ENCODE data around the gene SOCS2.
"Not testable (repeated sequence)": the region's sequence is repeated elsewhere in the genome, so short reads cannot be mapped to it uniquely, and the experiment has no call there.

Gene SOCS2

DNA sequence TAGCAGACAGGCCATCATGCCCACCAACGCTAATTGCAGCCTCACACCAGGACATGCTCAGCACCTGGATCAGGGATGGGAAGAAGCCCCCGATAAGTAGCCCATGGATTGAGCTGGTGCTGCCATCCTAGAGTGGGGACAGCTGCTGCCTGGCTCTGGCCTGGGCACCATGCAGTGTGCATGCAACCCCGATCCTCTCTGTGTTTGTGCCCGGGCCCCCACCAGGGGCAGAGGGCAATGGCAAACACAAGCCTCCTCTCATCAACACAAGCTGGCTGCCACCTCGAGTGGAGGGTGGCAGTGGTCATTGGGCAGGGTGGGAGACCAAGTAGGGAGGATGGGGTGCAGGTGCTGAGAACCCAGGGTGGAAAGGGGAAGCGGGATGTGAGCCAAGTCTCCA lies 23.3 kb upstream of the SOCS2 start:
- H3K27ac Mint-ChIP-seq: no peak overlapping the region
- ATAC-seq (replicated peaks): no peak
- no peaks in the 10 kb centered on the region for H3K36me3 Mint-ChIP-seq (ENCODE audit: insufficient read depth)
- H3K27me3 Mint-ChIP-seq: no peaks in the 10 kb centered on the region
- no peaks in the 10 kb centered on the region for H3K9me3 Mint-ChIP-seq
- no peak overlapping the region for H3K4me3 Mint-ChIP-seq
- DNase-seq: no peak
- no peaks in the 10 kb centered on the region for H3K4me1 Mint-ChIP-seq (ENCODE audit: low read depth in 2 of 2)

DNA sequence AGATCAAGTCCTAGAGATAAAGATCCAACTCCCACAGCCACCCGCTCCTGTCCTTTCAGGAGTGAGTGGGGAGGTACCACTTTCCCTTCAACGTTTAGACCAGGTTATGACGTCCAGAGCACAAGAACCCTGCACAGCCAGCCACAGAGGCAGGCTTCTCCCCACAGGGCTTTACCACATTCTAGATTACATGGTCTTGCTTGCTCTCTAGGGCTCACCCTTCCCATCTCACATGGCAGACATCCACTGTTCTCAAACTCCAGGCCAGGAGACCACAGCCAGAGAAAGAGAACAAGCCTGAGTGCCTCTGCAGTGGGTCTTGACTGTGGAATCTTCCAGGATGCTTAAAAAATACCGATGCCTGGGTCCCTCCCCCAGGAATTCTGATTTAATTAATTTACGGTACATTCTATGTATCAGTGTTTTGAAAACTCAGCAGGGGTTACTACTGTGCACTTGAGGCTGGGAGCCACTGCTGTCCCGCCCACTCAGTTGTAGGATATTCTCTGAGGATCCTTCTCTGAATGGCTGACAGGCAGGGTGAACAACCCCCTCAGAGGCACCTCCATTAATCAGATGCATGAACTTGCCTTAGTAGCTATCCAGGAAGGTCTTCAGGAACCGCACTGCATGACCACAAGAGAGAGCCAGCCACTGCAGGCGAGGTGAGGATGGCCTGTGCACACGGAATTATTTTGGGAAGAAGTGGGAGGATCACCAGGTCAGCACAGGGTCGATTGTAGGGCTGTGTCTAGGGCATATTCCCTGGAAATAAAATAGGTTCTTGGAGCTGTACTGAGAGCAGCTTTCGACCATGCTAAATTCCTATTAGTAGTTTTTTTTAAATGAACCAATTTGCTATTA lies 21.5 kb upstream of the SOCS2 start:
- ATAC-seq (replicated peaks): no peak
- H3K27ac Mint-ChIP-seq: peak overlapping the region in 1 of 2 donors; percentile 7

DNA sequence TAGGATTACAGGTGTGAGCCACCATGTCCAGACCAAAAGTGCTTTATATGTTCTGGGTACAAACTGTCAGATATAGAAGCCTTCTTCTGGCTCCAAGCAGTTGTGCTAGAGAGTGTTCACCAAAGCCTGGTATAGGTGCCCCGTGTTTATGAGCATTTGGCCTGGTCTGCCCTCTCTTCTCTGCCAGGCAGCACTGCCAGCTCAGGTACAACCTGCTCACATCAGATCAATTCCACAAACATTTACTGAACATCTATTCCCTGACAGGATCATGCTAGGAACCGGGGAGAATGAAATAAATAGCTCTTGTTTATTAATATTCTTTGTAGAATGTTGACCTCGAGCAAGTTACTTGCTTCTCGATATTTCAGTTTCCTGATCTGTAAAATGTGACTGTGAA lies 20.0 kb upstream of the SOCS2 start:
- DNase-seq (no peak), ATAC-seq (replicated peaks) (no peak)
- H3K4me3 Mint-ChIP-seq: no peak overlapping the region
- no peaks in the 10 kb centered on the region for H3K27me3 Mint-ChIP-seq
- no peaks in the 10 kb centered on the region for H3K36me3 Mint-ChIP-seq (ENCODE audit: insufficient read depth)
- H3K4me1 Mint-ChIP-seq (ENCODE audit: low read depth in 2 of 2): no peaks in the 10 kb centered on the region
- no peaks in the 10 kb centered on the region for H3K9me3 Mint-ChIP-seq
- H3K27ac Mint-ChIP-seq: no peak overlapping the region

More for the DNA sequence above, 21.5 kb upstream of the SOCS2 start:
- H3K4me1 Mint-ChIP-seq (ENCODE audit: low read depth in 2 of 2): no peaks in the 10 kb centered on the region
- H3K4me3 Mint-ChIP-seq: no peak overlapping the region
- no peak for DNase-seq
- no peaks in the 10 kb centered on the region for H3K9me3 Mint-ChIP-seq
- H3K36me3 Mint-ChIP-seq (ENCODE audit: insufficient read depth): no peaks in the 10 kb centered on the region
- H3K27me3 Mint-ChIP-seq: no peaks in the 10 kb centered on the region

DNA sequence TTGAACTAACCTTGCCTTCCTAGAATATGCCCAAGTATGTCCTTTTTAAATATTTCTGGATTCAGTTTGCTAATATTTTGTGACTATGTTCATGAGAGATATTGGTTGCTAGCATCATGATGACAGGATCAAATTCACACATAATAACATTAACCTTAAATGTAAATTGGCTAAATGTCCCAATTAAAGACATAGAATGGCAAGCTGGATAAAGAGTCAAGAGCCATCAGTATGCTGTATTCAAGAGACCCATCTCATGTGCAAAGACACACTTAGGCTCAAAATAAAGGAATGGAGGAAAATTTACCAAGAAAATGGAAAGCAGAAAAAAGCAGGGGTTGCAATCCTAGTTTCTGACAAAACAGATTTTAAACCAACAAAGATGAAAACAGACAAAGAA lies 14.6 kb upstream of the SOCS2 start:
- H3K36me3 Mint-ChIP-seq (ENCODE audit: insufficient read depth); H3K27ac Mint-ChIP-seq; DNase-seq; H3K4me1 Mint-ChIP-seq (ENCODE audit: low read depth in 2 of 2); H3K27me3 Mint-ChIP-seq; ATAC-seq (replicated peaks); H3K4me3 Mint-ChIP-seq: not testable (repeated sequence)
- H3K9me3 Mint-ChIP-seq: peaks cover 10 to 16% of the 10 kb centered on the region in 2 donors

DNA sequence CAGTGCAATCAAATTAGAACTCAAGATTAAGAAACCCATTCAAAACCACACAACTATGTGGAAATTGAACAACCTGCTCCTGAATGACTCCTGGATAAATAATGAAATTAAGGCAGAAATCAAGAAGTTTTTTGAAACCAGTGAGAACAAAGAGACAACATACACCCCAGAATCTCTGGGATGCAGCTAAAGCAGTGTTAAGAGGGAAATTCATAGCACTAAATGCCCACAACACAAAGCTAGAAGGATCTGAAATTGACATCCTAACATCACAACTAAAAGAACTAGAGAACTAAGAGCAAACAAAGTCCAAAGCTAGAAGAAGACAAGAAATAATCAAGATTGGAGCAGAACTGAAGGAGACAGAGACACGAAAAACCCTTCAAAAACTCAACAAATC lies 13.8 kb upstream of the SOCS2 start:
- not testable (repeated sequence) for H3K27me3 Mint-ChIP-seq; H3K27ac Mint-ChIP-seq; H3K4me1 Mint-ChIP-seq (ENCODE audit: low read depth in 2 of 2); DNase-seq; ATAC-seq (replicated peaks); H3K36me3 Mint-ChIP-seq (ENCODE audit: insufficient read depth); H3K4me3 Mint-ChIP-seq
- H3K9me3 Mint-ChIP-seq: peaks cover 10 to 16% of the 10 kb centered on the region in 2 donors

DNA sequence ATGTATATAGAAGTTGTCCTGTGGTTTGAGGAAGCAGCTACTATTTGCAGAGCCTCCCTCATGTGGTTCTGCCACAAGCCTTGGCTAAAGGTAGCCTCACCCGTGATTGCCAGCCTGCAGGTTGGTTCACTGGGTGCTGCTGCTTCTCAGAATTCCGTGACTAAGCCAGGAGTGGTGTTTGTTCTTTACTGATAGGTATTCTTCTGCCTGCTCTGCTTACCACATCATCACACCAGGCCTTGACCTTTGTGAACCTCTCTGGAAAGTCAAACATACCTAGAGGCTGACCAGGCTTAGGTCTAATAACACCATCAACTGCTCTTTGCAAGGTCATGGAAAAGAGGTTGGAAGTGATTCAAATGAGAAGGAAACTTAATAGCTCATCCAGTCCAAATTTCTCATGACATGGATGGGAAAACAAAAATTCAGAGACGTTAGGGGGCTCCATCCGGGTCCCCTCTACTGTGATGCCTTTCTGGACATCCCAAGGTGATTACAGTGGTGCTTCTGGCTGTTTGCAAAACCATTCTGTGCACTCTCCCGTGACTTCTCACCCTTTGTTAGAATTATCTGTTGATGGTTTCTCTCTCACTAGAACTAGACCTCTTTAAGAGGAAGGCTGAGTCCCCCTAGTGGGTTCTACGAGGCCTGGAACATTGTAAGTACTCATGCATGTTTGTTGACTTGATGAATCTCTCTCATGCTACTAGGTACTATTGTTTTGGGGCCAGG lies 8.5 kb upstream of the SOCS2 start:
- H3K9me3 Mint-ChIP-seq: peaks cover under 1 to 2% of the 10 kb centered on the region in 2 donors
- no peak overlapping the region for H3K4me3 Mint-ChIP-seq
- no peaks in the 10 kb centered on the region for H3K36me3 Mint-ChIP-seq (ENCODE audit: insufficient read depth)
- no peak for DNase-seq
- H3K27ac Mint-ChIP-seq: peak overlapping the region in 1 of 2 donors; percentile 12
- peak; percentile 45 for ATAC-seq (replicated peaks)
- peaks cover 4 to 5% of the 10 kb centered on the region in 2 donors for H3K4me1 Mint-ChIP-seq (ENCODE audit: low read depth in 2 of 2)
- H3K27me3 Mint-ChIP-seq: no peaks in the 10 kb centered on the region

DNA sequence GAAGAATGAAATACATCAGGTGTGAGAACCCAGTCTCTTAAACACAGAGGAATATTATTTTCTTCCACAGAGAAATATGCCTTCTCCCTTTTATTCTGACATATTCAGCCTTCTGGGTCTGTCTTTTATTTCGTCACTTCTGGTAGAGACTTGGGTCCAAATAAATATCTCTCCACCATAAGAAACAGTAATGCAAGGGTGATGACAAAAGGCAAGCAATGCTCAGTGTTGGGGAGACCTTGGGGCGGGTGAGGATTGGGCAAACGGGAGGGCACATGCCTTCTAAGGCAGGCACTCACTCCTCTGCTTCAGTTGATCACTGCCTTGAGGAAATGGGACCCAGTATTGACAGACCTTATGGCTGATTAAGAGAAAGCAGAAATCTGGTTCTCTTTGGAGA lies 6.7 kb upstream of the SOCS2 start:
- H3K27me3 Mint-ChIP-seq: no peaks in the 10 kb centered on the region
- no peak overlapping the region for H3K27ac Mint-ChIP-seq
- ATAC-seq (replicated peaks) (no peak), DNase-seq (no peak)
- peaks cover 9% of the 10 kb centered on the region for H3K36me3 Mint-ChIP-seq (ENCODE audit: insufficient read depth)
- peaks cover 4 to 5% of the 10 kb centered on the region in 2 donors for H3K4me1 Mint-ChIP-seq (ENCODE audit: low read depth in 2 of 2)
- no peak overlapping the region for H3K4me3 Mint-ChIP-seq
- no peaks in the 10 kb centered on the region for H3K9me3 Mint-ChIP-seq

DNA sequence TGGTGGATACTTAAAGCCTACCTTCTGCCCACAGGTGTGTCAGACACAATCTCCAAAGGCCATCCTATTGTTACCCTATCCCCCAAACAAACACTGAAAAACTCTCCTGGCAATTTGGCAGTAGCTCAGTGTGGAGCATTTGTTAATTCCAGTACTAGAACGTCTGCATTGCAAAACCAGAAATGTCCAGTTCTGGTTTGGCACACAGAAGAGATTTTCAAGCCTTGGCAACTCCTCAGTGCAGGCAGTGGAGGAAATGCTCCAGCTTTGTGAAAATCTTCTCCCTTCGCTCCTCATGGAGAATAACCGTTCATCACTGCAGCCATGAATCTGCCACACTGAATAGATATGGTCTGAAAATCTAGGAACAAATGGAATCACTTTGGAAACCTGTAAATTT lies 5.3 kb upstream of the SOCS2 start:
- peaks cover 13% of the 10 kb centered on the region for H3K36me3 Mint-ChIP-seq (ENCODE audit: insufficient read depth)
- ATAC-seq (replicated peaks) (no peak), DNase-seq (no peak)
- H3K4me1 Mint-ChIP-seq (ENCODE audit: low read depth in 2 of 2): peaks cover 5 to 6% of the 10 kb centered on the region in 2 donors
- no peak overlapping the region for H3K4me3 Mint-ChIP-seq
- no peak overlapping the region for H3K27ac Mint-ChIP-seq
- no peaks in the 10 kb centered on the region for H3K27me3 Mint-ChIP-seq
- no peaks in the 10 kb centered on the region for H3K9me3 Mint-ChIP-seq

DNA sequence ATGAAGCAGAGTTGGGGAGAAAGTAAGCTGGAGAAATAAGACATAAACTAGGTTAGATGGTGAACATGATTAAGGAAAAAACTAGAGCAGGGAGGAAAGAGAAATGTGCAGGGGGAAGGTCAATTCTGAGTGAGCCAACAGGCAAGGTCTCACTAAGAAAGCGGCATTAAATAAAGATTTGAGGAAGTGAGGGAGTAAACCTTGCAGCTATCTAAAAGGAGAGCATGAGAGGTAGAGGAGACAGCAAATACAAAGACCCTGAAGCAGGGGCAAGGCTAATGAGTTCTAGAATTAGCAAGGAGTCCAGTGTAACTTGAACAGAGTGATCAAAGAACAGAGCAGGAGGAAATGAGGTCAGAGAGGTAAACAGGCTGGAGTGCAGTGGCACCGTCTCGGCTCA lies 4.4 kb upstream of the SOCS2 start:
- peaks cover 17% of the 10 kb centered on the region for H3K36me3 Mint-ChIP-seq (ENCODE audit: insufficient read depth)
- no peaks in the 10 kb centered on the region for H3K27me3 Mint-ChIP-seq
- no peak overlapping the region for H3K27ac Mint-ChIP-seq
- no peaks in the 10 kb centered on the region for H3K9me3 Mint-ChIP-seq
- no peak overlapping the region for H3K4me3 Mint-ChIP-seq
- DNase-seq (no peak), ATAC-seq (replicated peaks) (no peak)
- peaks cover 13 to 15% of the 10 kb centered on the region in 2 donors for H3K4me1 Mint-ChIP-seq (ENCODE audit: low read depth in 2 of 2)

DNA sequence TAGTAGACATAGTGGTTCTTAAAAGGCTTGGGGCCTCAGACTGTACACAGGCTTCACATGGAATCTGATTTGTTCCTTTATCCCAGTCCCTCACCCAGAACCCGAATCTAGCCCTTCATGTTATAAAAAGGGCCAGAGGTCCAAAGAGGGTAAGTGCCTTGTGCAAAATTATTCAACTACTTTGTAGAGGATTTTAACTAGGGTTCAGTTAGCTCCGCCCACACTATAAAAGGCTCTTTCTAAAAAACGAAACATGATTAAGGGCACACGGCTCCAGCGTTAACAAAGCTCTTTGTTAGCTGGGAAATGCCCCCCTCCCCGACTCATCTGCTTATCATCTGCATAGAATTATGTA lies 3.2 kb upstream of the SOCS2 start:
- H3K36me3 Mint-ChIP-seq (ENCODE audit: insufficient read depth): peaks cover 24% of the 10 kb centered on the region
- no peaks in the 10 kb centered on the region for H3K9me3 Mint-ChIP-seq
- H3K27ac Mint-ChIP-seq: peak overlapping the region; percentile 73 to 90
- H3K4me3 Mint-ChIP-seq: peak overlapping the region; percentile 92 to 94
- ATAC-seq (replicated peaks): peak; percentile 9
- H3K27me3 Mint-ChIP-seq: no peaks in the 10 kb centered on the region
- DNase-seq: no peak
- peaks cover 20 to 22% of the 10 kb centered on the region in 2 donors for H3K4me1 Mint-ChIP-seq (ENCODE audit: low read depth in 2 of 2)

DNA sequence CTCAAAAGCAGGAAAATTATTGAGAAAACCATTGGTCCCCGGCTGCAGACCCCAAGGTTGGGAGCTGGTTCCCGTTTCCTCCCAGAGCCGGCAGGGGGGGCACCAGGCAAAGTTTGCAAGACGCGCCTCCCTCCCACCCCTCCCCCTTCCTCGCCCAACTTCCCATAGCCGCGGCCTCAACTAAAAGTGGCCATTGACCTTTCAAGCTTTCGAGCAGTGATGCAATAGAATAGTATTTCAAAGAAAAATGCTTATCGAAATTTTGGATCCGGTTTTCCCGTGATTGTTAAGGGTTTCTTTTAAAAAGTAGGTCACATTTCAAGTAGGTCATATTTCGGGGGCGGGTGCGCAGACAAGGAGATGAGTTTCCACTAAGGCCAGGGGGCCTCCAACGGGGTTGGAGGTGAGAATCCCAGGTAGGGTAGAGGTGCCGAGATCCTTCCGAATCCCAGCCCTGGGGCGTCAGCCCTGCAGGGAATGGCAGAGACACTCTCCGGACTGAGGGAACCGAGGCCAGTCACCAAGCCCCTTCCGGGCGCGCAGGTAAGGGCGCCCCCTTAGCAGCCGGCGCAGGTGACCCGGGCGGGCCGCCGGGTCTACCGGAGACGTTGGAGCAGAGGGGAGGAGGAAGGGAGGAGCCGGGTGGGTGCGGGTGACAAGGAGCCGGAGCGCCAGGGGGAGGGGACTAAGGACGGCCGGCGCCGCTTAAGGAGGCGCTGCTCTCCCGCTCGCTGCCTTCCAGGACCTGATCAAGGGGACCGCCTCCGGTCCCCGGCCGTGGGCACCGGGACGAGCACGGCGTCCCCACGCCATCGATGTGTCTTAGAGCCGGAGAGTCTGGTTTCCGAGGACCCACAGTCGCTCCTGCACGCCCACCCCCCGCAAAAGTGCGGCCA lies 2.6 kb upstream of the SOCS2 start:
- Mint-ChIP-seq H3K9me3 (no peaks in the 10 kb centered on the region), H3K36me3 (ENCODE audit: insufficient read depth) (peaks cover 24% of the 10 kb centered on the region), H3K27me3 (no peaks in the 10 kb centered on the region), H3K4me3 (peak overlapping the region; percentile 92 to 94), H3K27ac (peak overlapping the region; percentile 73 to 90), H3K4me1 (ENCODE audit: low read depth in 2 of 2) (peaks cover 21 to 25% of the 10 kb centered on the region in 2 donors)
- peak; percentile 56 for ATAC-seq (replicated peaks)
- DNase-seq: peak; percentile 54 to 64 (median 60)

DNA sequence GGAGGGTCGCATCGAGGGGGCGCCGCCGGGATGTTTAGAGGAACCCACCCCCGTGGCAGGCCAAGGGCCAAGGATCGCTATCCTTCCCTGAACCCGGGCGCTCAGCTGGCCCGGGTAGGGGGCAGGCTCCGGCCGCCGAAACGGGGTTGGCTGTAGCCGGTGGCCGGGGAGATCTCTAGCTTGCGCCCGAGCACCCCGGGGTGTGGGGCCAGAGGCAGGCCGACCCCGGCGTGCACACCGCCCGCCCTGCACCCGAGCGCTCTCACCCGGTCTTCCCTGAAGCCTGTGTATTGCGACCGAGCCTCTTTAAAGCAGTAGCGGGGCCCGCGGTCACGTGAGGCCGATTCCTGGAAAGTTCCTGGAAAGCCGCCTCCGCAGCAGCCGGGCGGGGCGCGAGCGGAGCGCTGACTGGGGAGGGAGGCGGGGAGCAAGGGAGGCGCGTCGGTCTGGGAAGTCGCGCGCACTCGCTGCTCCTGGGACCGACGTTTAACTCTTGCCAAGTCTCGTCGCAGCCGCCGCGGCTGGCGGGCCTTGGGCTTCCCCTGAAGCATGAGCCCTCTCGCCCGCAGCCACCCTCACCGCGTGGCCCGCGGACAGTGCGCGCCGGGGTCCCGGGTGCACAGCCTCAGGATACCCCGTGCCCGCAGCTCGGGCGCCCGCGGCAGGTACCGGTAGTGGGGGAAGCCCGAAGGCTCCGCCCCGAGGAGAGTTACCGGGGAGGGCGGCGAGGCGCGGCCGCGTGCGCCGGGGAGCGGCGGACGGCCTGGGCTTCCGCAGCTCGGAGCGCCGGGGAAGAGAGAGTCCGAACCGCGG lies 1.7 kb upstream of the SOCS2 start:
- peak; percentile 70 to 75 (median 72) for DNase-seq
- Mint-ChIP-seq H3K27me3 (no peaks in the 10 kb centered on the region), H3K36me3 (ENCODE audit: insufficient read depth) (peaks cover 24% of the 10 kb centered on the region), H3K4me3 (peak overlapping the region; percentile 92 to 94), H3K27ac (peak overlapping the region; percentile 73 to 90), H3K4me1 (ENCODE audit: low read depth in 2 of 2) (peaks cover 21 to 30% of the 10 kb centered on the region in 2 donors), H3K9me3 (no peaks in the 10 kb centered on the region)
- peak; percentile 65 for ATAC-seq (replicated peaks)

Measured in effector memory CD8-positive, alpha-beta T cell (primary cell).